IMR-90 (cell line): ENCODE data around the gene FLRT1. TPM values are rescaled to one million over a fixed set of nuclear protein-coding genes. Genes with fewer than 3 reads are reported as not detected.

ENCODE experiments used
- ATAC-seq: fragments of 200-7000 bp; cut with Tn5 transposase; 2 replicates; pipeline ENCODE4 v1.9.1; 2020; ENCODE audit warnings: low read depth, mild to moderate bottlenecking, moderate library complexity
- BruUV-seq: library from RNA; stranded (reverse); fragments of 400-500 nt; replicated peaks from 2 replicates; lab custom pipeline; 2021; lab: Mats Ljungman, UMichigan
- CTCF ChIA-PET: fragments of 300-600 bp; formaldehyde crosslinking; extraction: SDS; loops from one replicate; lab custom pipeline; 2021; ENCODE audit warnings: antibody characterized with exemption; lab: Yijun Ruan, JAX
- POLR2A ChIA-PET: fragments of 300-600 bp; sonication (Branson Sonifier 250); formaldehyde crosslinking; loops from one replicate; lab custom pipeline; 2022; ENCODE audit warnings: antibody characterized with exemption; ENCODE audit not compliant: unreplicated experiment; lab: Charles Lee
- DNase-seq: peaks from one replicate; pipeline ENCODE4 v3.0.0; 2013
- H2AFZ ChIP-seq: replicated peaks from 2 replicates; pipeline ENCODE3; 2013; ENCODE audit warnings: low read length, mild to moderate bottlenecking; ENCODE audit not compliant: poor library complexity
- H2AK5ac ChIP-seq: 2 replicates; pipeline ENCODE4 v1.6.1; 2013; ENCODE audit warnings: low read depth, low read length, inconsistent platforms
- H2AK9ac ChIP-seq: replicated peaks from 2 replicates; pipeline ENCODE3; 2013; ENCODE audit warnings: mild to moderate bottlenecking, low read depth, low read length, moderate library complexity; ENCODE audit not compliant: poor library complexity
- H2BK120ac ChIP-seq: 2 replicates; pipeline ENCODE4 v1.6.1; 2013; ENCODE audit warnings: low read depth, low read length, inconsistent platforms
- H2BK15ac ChIP-seq: 3 replicates; pipeline ENCODE4 v1.6.1; 2013; ENCODE audit warnings: low read depth, low read length, inconsistent platforms
- H2BK20ac ChIP-seq: 2 replicates; pipeline ENCODE4 v1.6.1; 2013; ENCODE audit warnings: low read depth, mild to moderate bottlenecking, inconsistent platforms, low read length, moderate library complexity
- H2BK5ac ChIP-seq: 2 replicates; pipeline ENCODE4 v1.6.1; 2013; ENCODE audit warnings: mild to moderate bottlenecking, low read depth, low read length, inconsistent platforms; ENCODE audit not compliant: poor library complexity, severe bottlenecking
- H3K14ac ChIP-seq: replicated peaks from 2 replicates; pipeline ENCODE4 v1.6.1; 2013; ENCODE audit warnings: low read depth, low read length, inconsistent platforms
- H3K18ac ChIP-seq: 2 replicates; pipeline ENCODE4 v1.6.1; 2013; ENCODE audit warnings: low read depth, low read length, control low read depth
- H3K23ac ChIP-seq: 2 replicates; pipeline ENCODE4 v1.6.1; 2013; ENCODE audit warnings: low read depth, low read length, inconsistent platforms
- H3K27ac ChIP-seq: 2 replicates; pipeline ENCODE4 v1.5.1; 2013; ENCODE audit warnings: mild to moderate bottlenecking, control low read depth, low read length; ENCODE audit not compliant: insufficient read depth
- H3K27me3 ChIP-seq: 2 replicates; pipeline ENCODE4 v1.6.1; 2013; ENCODE audit warnings: low read length; ENCODE audit not compliant: control insufficient read depth, insufficient read depth
- H3K36me3 ChIP-seq: 2 replicates; pipeline ENCODE4 v1.6.1; 2013; ENCODE audit warnings: low read length, mixed read lengths; ENCODE audit not compliant: control insufficient read depth, insufficient read depth
- H3K4ac ChIP-seq: 2 replicates; pipeline ENCODE4 v1.6.1; 2013; ENCODE audit warnings: low read depth, low read length, inconsistent platforms
- H3K4me1 ChIP-seq: 2 replicates; pipeline ENCODE4 v1.6.1; 2013; ENCODE audit warnings: low read length, mixed read lengths; ENCODE audit not compliant: control insufficient read depth, insufficient read depth
- H3K4me2 ChIP-seq: 2 replicates; pipeline ENCODE4 v1.6.1; 2013; ENCODE audit warnings: low read depth, mild to moderate bottlenecking, control low read depth, low read length, moderate library complexity
- H3K4me3 ChIP-seq: 2 replicates; pipeline ENCODE4 v1.5.1; 2013; ENCODE audit warnings: low read depth, mild to moderate bottlenecking, control low read depth, low read length, moderate library complexity; ENCODE audit not compliant: insufficient read depth
- H3K56ac ChIP-seq: 2 replicates; pipeline ENCODE4 v1.6.1; 2013; ENCODE audit warnings: low read length, inconsistent platforms; ENCODE audit not compliant: insufficient read depth; ENCODE audit errors: extremely low read depth
- H3K79me1 ChIP-seq, 2 experiments: 2 replicates each; pipeline ENCODE4 v1.6.1; 2013; ENCODE audit warnings: low read length in 2 of 2, inconsistent platforms in 1 of 2, low read depth in 1 of 2
- H3K9ac ChIP-seq: 2 replicates; pipeline ENCODE4 v1.6.1; 2013; ENCODE audit warnings: low read depth, low read length, control low read depth
- H3K9me1 ChIP-seq: 2 replicates; pipeline ENCODE4 v1.6.1; 2013; ENCODE audit warnings: low read length, inconsistent platforms; ENCODE audit not compliant: insufficient read depth
- H3K9me3 ChIP-seq: 2 replicates; pipeline ENCODE4 v1.6.1; 2013; ENCODE audit warnings: low read length; ENCODE audit not compliant: control insufficient read depth, insufficient read depth
- H4K20me1 ChIP-seq: 2 replicates; pipeline ENCODE4 v1.6.1; 2013; ENCODE audit warnings: low read length, inconsistent platforms; ENCODE audit not compliant: insufficient read depth
- H4K5ac ChIP-seq: 2 replicates; pipeline ENCODE4 v1.6.1; 2013; ENCODE audit warnings: mild to moderate bottlenecking, low read depth, low read length, control low read depth
- H4K8ac ChIP-seq, 2 experiments: 2 replicates each; pipeline ENCODE4 v1.6.1; 2013; ENCODE audit warnings: low read depth in 2 of 2, low read length in 2 of 2, control low read depth in 1 of 2, inconsistent platforms in 1 of 2
- H4K91ac ChIP-seq: 2 replicates; pipeline ENCODE4 v1.6.1; 2013; ENCODE audit warnings: low read depth, low read length, inconsistent platforms; ENCODE audit not compliant: insufficient read depth
- CTCF ChIP-seq: conservative IDR thresholded peaks from 2 replicates; pipeline ENCODE4 v1.5.1; 2012; ENCODE audit warnings: mild to moderate bottlenecking, low read depth, low read length, improper control_type of control experiment
- RAD21 ChIP-seq: IDR thresholded peaks from 2 replicates; pipeline ENCODE4 v1.6.1; 2012; ENCODE audit warnings: low read length, improper control_type of control experiment
- RFX5 ChIP-seq: IDR thresholded peaks from 2 replicates; pipeline ENCODE4 v1.8.0; 2012; ENCODE audit warnings: low read depth, mild to moderate bottlenecking, low read length, moderate library complexity
- SMC3 ChIP-seq: fragments of 150-350 bp; IDR thresholded peaks from 2 replicates; pipeline ENCODE4 v1.6.1; 2016; ENCODE audit warnings: low read depth, mild to moderate bottlenecking, antibody characterized with exemption, low read length, moderate library complexity
- WGBS, 2 experiments: methylation state at CpG; one replicate each; pipeline versions ENCODE4 v1.1.5 to v1.1.7; 2013; ENCODE audit warnings: missing lambda C conversion rate in 2 of 2; ENCODE audit not compliant: insufficient read length in 1 of 2; ENCODE audit errors: extremely low coverage in 2 of 2; 5-methylcytosine and 5-hydroxymethylcytosine counted together
- dilution Hi-C: fragments of 300-500 bp; cut with HindIII; formaldehyde crosslinking; loops from one replicate; pipeline ENCODE4 v1.14.3; 2018; ENCODE audit warnings: low sequenced_read_pairs; ENCODE audit not compliant: unreplicated experiment
- in situ Hi-C: fragments of 300-500 bp; cut with MboI; formaldehyde crosslinking; loops from 3 replicates; pipeline ENCODE4 v1.14.3; 2019; ENCODE audit warnings: low sequenced_read_pairs, inconsistent platforms, mixed read lengths
- intact Hi-C: fragments of 100-400 bp; cut with micrococcal nuclease; formaldehyde crosslinking; loops from 2 replicates; pipeline ENCODE4 v1.10.0; 2022
- polyA plus RNA-seq, 3 experiments: library from polyadenylated mRNA; depleted of rRNA; stranded (reverse); fragments of >200 nt; gene quantifications; 2 replicates each; pipeline ENCODE4 v1.2.3, GENCODE V29; 2012; ENCODE audit warnings: low replicate concordance in 1 of 3
- total RNA-seq: library from RNA; depleted of rRNA; stranded (reverse); fragments of >200 nt; gene quantifications from 2 replicates; pipeline ENCODE4 v1.2.3, GENCODE V29; 2012

The FLRT1 gene
- total and polyA plus RNA-seq, 2 of the 4 experiments (the other 2 are of a cell fraction) = under 0.01 to 0.07 TPM

GRCh38 chr11:64040684-64041322 is 5.1 kb downstream of the FLRT1 start:
- CTCF ChIA-PET = interaction anchor here (0.8 to 1.0 kb wide), 2 partner anchors 9 to 111 kb away, joined by 3 to 4 read pairs; no protein-coding TSS in a partner anchor

More at GRCh38 chr11:64040684-64041322, 5.1 kb downstream of the FLRT1 start:
- no peaks in the 10 kb centered on the region; the same call in 1 of the 2 replicates for H3K27me3 ChIP-seq
- dilution Hi-C loops = no loop called here
- TF ChIP-seq SMC3 (peak; percentile 26; the same call in 1 of the 2 replicates), RAD21 (peak; percentile 58), CTCF (peak; percentile 42), RFX5 (no peak)
- POLR2A ChIA-PET = no interaction called here
- in situ Hi-C loops = no loop called here
- no peak overlapping the region for H2AK5ac ChIP-seq
- no peak overlapping the region for H2BK20ac ChIP-seq
- intact Hi-C loops = loop anchor here (1.0 kb wide), 1 partner anchor 107 kb away; no protein-coding TSS in a partner anchor
- DNase-seq (no peak), ATAC-seq (no peak)
- BruUV-seq = no TSS peak
- no peaks in the 10 kb centered on the region for H3K79me1 ChIP-seq
- no peak overlapping the region for H3K4me2 ChIP-seq
- no peaks in the 10 kb centered on the region for H3K36me3 ChIP-seq
- no peak overlapping the region for H3K14ac ChIP-seq
- no peak overlapping the region for H4K8ac ChIP-seq
- no peak overlapping the region for H3K9ac ChIP-seq
- no peaks in the 10 kb centered on the region for H3K4me1 ChIP-seq
- no peak overlapping the region for H2BK15ac ChIP-seq
- H2BK120ac ChIP-seq = no peak overlapping the region
- H2AFZ ChIP-seq = no peak overlapping the region
- H3K18ac ChIP-seq = no peak overlapping the region
- H3K9me3 ChIP-seq = no peaks in the 10 kb centered on the region
- no peaks in the 10 kb centered on the region for H3K9me1 ChIP-seq
- 70% methylated on average over 2 of the region's 20 CpGs; no CpG with 5 or more reads in 1 of the 2 experiments for WGBS, 2 experiments
- no peak overlapping the region for H3K27ac ChIP-seq
- H4K91ac ChIP-seq = no peak overlapping the region
- H3K4ac ChIP-seq = no peak overlapping the region
- H3K23ac ChIP-seq = no peak overlapping the region
- no peak overlapping the region for H2AK9ac ChIP-seq
- no peak overlapping the region for H4K5ac ChIP-seq
- no peak overlapping the region for H2BK5ac ChIP-seq
- H3K4me3 ChIP-seq = no peak overlapping the region
- H3K56ac ChIP-seq = no peak overlapping the region
- H4K20me1 ChIP-seq = peaks cover 7% of the 10 kb centered on the region; the same call in 1 of the 2 replicates
